GM23338 (cell line): ENCODE results near the gene TMEM37. TPM values are rescaled to one million over a fixed set of nuclear protein-coding genes. Genes with fewer than 3 reads are reported as not detected.

Source experiments
- ATAC-seq: fragments of 200-7000 bp; cut with Tn5 transposase; 3 replicates; pipeline ENCODE4 v1.9.1; 2020
- DNase-seq: peaks from one replicate; pipeline ENCODE4 v3.0.0-alpha.2; 2015; ENCODE audit warnings: low spot score
- H2AFZ ChIP-seq: fragments of 200-600 bp; sonication (generic); 2 replicates; pipeline ENCODE4 v1.8.0; 2016; ENCODE audit warnings: antibody characterized with exemption, mild to moderate bottlenecking, moderate library complexity
- H3F3A ChIP-seq: fragments of 200-600 bp; sonication (generic); replicated peaks from 2 replicates; pipeline ENCODE4 v1.8.0; 2017; ENCODE audit warnings: antibody characterized with exemption, mixed run types, low read depth
- H3K27ac ChIP-seq: fragments of 200-600 bp; sonication (generic); 2 replicates; pipeline ENCODE4 v1.6.1; 2016; ENCODE audit warnings: low read depth
- H3K27me3 ChIP-seq: fragments of 200-600 bp; sonication (generic); 2 replicates; pipeline ENCODE4 v1.8.0; 2016; ENCODE audit warnings: mild to moderate bottlenecking, mixed run types, moderate library complexity; ENCODE audit not compliant: insufficient read depth
- H3K36me3 ChIP-seq: fragments of 200-600 bp; sonication (generic); 2 replicates; pipeline ENCODE4 v1.8.0; 2016; ENCODE audit warnings: mild to moderate bottlenecking; ENCODE audit not compliant: insufficient read depth
- H3K4me1 ChIP-seq: fragments of 200-600 bp; sonication (generic); 2 replicates; pipeline ENCODE4 v1.8.0; 2016; ENCODE audit warnings: mild to moderate bottlenecking, moderate library complexity; ENCODE audit not compliant: insufficient read depth
- H3K4me2 ChIP-seq: fragments of 200-600 bp; sonication (generic); 2 replicates; pipeline ENCODE4 v1.7.1; 2017; ENCODE audit warnings: mixed run types
- H3K4me3 ChIP-seq: fragments of 200-600 bp; sonication (generic); 2 replicates; pipeline ENCODE4 v1.6.1; 2016; ENCODE audit warnings: mixed run types
- H3K79me2 ChIP-seq: fragments of 200-600 bp; sonication (generic); replicated peaks from 2 replicates; pipeline ENCODE4 v1.8.0; 2017; ENCODE audit warnings: mild to moderate bottlenecking; ENCODE audit not compliant: insufficient read depth
- H3K9me2 ChIP-seq: fragments of 200-600 bp; sonication (generic); 2 replicates; pipeline ENCODE4 v1.8.0; 2017; ENCODE audit not compliant: insufficient read depth
- H4K20me1 ChIP-seq: fragments of 200-600 bp; sonication (generic); replicated peaks from 2 replicates; pipeline ENCODE4 v1.8.0; 2017; ENCODE audit warnings: mild to moderate bottlenecking; ENCODE audit not compliant: insufficient read depth
- H3K27ac Mint-ChIP-seq: 2 replicates; pipeline ENCODE4 v1.8.0; 2020; ENCODE audit warnings: inconsistent platforms, mild to moderate bottlenecking, moderate library complexity, mixed read lengths
- H3K27me3 Mint-ChIP-seq: 3 replicates; pipeline ENCODE4 v1.8.0; 2022; ENCODE audit warnings: low read depth, mild to moderate bottlenecking, moderate library complexity, mixed read lengths, inconsistent platforms; ENCODE audit not compliant: insufficient read depth, poor library complexity
- H3K36me3 Mint-ChIP-seq: 3 replicates; pipeline ENCODE4 v1.8.0; 2021; ENCODE audit warnings: low read depth, mild to moderate bottlenecking, inconsistent platforms, moderate library complexity, mixed read lengths
- H3K4me1 Mint-ChIP-seq: 3 replicates; pipeline ENCODE4 v1.8.0; 2020; ENCODE audit warnings: mild to moderate bottlenecking, inconsistent platforms, mixed read lengths
- H3K4me3 Mint-ChIP-seq: 3 replicates; pipeline ENCODE4 v1.8.0; 2021; ENCODE audit warnings: moderate library complexity, mild to moderate bottlenecking, inconsistent platforms, mixed read lengths
- H3K9me3 Mint-ChIP-seq: 3 replicates; pipeline ENCODE4 v1.8.0; 2020; ENCODE audit warnings: moderate library complexity, mild to moderate bottlenecking, inconsistent platforms, mixed read lengths
- CREB1 ChIP-seq: fragments of 250-450 bp; sonication (Bioruptor Pico); IDR thresholded peaks from 2 replicates; pipeline ENCODE4 v1.5.0; 2020; ENCODE audit warnings: low read depth, mild to moderate bottlenecking, moderate library complexity
- JUNB ChIP-seq: IDR thresholded peaks from one replicate; pipeline ENCODE4 v1.6.1; 2016; ENCODE audit warnings: antibody characterized with exemption; ENCODE audit not compliant: unreplicated experiment
- POLR2AphosphoS5 ChIP-seq: IDR thresholded peaks from 2 replicates; pipeline ENCODE4 v1.6.1; 2016; ENCODE audit warnings: antibody characterized with exemption, low read depth
- ZNF462 ChIP-seq: fragments of 250-450 bp; sonication (Bioruptor Pico); IDR thresholded peaks from 2 replicates; pipeline ENCODE4 v1.5.0; 2020; ENCODE audit warnings: mild to moderate bottlenecking, moderate library complexity
- polyA plus RNA-seq: library from polyadenylated mRNA; unstranded; fragments of >200 nt; fragmentation: Nextera tagmentation; extraction: Ambion mirVana; gene quantifications from 2 replicates; pipeline ENCODE4 v1.2.1, GENCODE V29; 2016
- total RNA-seq: library from RNA; depleted of rRNA; stranded (reverse); fragments of >200 nt; shearing (Covaris generic); gene quantifications from 2 replicates; pipeline ENCODE4 v1.2.3, GENCODE V29; 2014
- TF ChIP-seq, protein P1 (sequence below): IDR thresholded peaks from one replicate; pipeline ENCODE4 v1.6.1; 2018; ENCODE audit warnings: antibody characterized with exemption; ENCODE audit not compliant: unreplicated experiment

TMEM37 gene
- total and polyA plus RNA-seq, 2 experiments from 2014 or later, result 8.6 to 8.8 TPM

- Histone ChIP-seq H3K9me2 (no peaks in the 10 kb centered on the region), H4K20me1 (no peaks in the 10 kb centered on the region), H3K36me3 (no peaks in the 10 kb centered on the region), H3K79me2 (peaks cover 40% of the 10 kb centered on the region), H3F3A (0 out of 2 replicates have a peak, but pooled peaks cover 7% of the 10 kb centered on the region), H3K4me2 (peak overlapping the region; percentile 98), H3K27me3 (0 out of 2 replicates have a peak, but pooled peaks cover 7% of the 10 kb centered on the region), H3K4me1 (peaks cover 41% of the 10 kb centered on the region), H3K4me3 (peak overlapping the region; percentile 95), H2AFZ (no peak overlapping the region), H3K27ac (no peak overlapping the region)
- Mint-ChIP-seq H3K9me3 (no peaks in the 10 kb centered on the region), H3K27ac (no peak overlapping the region; the same call in 1 of the 2 replicates), H3K36me3 (peaks cover 17% of the 10 kb centered on the region; the same call in 2 of the 3 replicates), H3K4me1 (peaks cover 48% of the 10 kb centered on the region), H3K27me3 (peaks cover 18% of the 10 kb centered on the region), H3K4me3 (peak overlapping the region; percentile 90)
- ATAC-seq (peak; percentile 18), DNase-seq (peak; percentile 75)
- TF ChIP-seq POLR2AphosphoS5 (no peak; the same call in 1 of the 2 replicates), JUNB (no peak), ZNF462 (CRISPR knock-in tag) (no peak), CREB1 (CRISPR knock-in tag) (no peak)
- TF ChIP-seq, protein P1, sequence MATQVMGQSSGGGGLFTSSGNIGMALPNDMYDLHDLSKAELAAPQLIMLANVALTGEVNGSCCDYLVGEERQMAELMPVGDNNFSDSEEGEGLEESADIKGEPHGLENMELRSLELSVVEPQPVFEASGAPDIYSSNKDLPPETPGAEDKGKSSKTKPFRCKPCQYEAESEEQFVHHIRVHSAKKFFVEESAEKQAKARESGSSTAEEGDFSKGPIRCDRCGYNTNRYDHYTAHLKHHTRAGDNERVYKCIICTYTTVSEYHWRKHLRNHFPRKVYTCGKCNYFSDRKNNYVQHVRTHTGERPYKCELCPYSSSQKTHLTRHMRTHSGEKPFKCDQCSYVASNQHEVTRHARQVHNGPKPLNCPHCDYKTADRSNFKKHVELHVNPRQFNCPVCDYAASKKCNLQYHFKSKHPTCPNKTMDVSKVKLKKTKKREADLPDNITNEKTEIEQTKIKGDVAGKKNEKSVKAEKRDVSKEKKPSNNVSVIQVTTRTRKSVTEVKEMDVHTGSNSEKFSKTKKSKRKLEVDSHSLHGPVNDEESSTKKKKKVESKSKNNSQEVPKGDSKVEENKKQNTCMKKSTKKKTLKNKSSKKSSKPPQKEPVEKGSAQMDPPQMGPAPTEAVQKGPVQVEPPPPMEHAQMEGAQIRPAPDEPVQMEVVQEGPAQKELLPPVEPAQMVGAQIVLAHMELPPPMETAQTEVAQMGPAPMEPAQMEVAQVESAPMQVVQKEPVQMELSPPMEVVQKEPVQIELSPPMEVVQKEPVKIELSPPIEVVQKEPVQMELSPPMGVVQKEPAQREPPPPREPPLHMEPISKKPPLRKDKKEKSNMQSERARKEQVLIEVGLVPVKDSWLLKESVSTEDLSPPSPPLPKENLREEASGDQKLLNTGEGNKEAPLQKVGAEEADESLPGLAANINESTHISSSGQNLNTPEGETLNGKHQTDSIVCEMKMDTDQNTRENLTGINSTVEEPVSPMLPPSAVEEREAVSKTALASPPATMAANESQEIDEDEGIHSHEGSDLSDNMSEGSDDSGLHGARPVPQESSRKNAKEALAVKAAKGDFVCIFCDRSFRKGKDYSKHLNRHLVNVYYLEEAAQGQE, result no peak
Measured at GRCh38 chr2:119432851-119433522, 1.3 kb downstream of the TMEM37 start.
